HG02943 (cell line): Measurements from ENCODE around the gene STX4.
A peak's percentile ranks its signal among the peaks of the same experiment; 100 is the strongest.
"Not testable (repeated sequence)": the region's sequence is repeated elsewhere in the genome, so short reads cannot be mapped to it uniquely, and the experiment has no call there.

Source experiments
- ATAC-seq: cut with Tn5 transposase; IDR thresholded peaks from one replicate; pipeline ENCODE4 v1.9.1; 2021; ENCODE audit warnings: mild to moderate bottlenecking, low read depth, moderate library complexity; ENCODE audit not compliant: unreplicated experiment

STX4 gene

GRCh38 chr16:31017756-31018155, 15.6 kb upstream of the STX4 start:
- not testable (repeated sequence) for ATAC-seq

GRCh38 chr16:31020536-31020935, 12.8 kb upstream of the STX4 start:
- no peak for ATAC-seq

GRCh38 chr16:31022544-31023251, 10.7 kb upstream of the STX4 start:
- no peak for ATAC-seq

GRCh38 chr16:31023252-31023602, 10.1 kb upstream of the STX4 start:
- no peak for ATAC-seq

- no peak for ATAC-seq
Measured at GRCh38 chr16:31023627-31024226, 9.6 kb upstream of the STX4 start.

- ATAC-seq, result no peak
Measured at GRCh38 chr16:31025339-31025738, 8.0 kb upstream of the STX4 start.

- ATAC-seq, result no peak
Measured at GRCh38 chr16:31029272-31029671, 4.1 kb upstream of the STX4 start.

- no peak for ATAC-seq
Measured at GRCh38 chr16:31031276-31031675, 2.1 kb upstream of the STX4 start.

GRCh38 chr16:31033709-31034492, 543 bp downstream of the STX4 start:
- ATAC-seq, result peak; percentile 38

GRCh38 chr16:31036691-31037090, 3.3 kb downstream of the STX4 start:
- no peak for ATAC-seq

GRCh38 chr16:31038993-31039392, 5.6 kb downstream of the STX4 start:
- ATAC-seq, result no peak

GRCh38 chr16:31042866-31043265, 9.5 kb downstream of the STX4 start:
- no peak for ATAC-seq

- ATAC-seq, result no peak
Measured at GRCh38 chr16:31043352-31043751, 10.0 kb downstream of the STX4 start.

GRCh38 chr16:31043898-31044481, 10.6 kb downstream of the STX4 start:
- ATAC-seq, result no peak

- ATAC-seq, result no peak
Measured at GRCh38 chr16:31050280-31051030, 17.1 kb downstream of the STX4 start.

GRCh38 chr16:31052114-31052513, 18.8 kb downstream of the STX4 start:
- ATAC-seq, result no peak

GRCh38 chr16:31055613-31056012, 22.3 kb downstream of the STX4 start:
- no peak for ATAC-seq

- ATAC-seq, result no peak
Measured at GRCh38 chr16:31061126-31061812, 27.9 kb downstream of the STX4 start.

- ATAC-seq, result no peak
Measured at GRCh38 chr16:31061813-31062440, 28.6 kb downstream of the STX4 start.

GRCh38 chr16:31063495-31063842, 30.1 kb downstream of the STX4 start:
- no peak for ATAC-seq
